Activated CD4-positive, alpha-beta T cell treated with anti-CD3 and anti-CD28 coated beads for 24 hours (primary cell): ENCODE data around the gene KCNJ16.

ENCODE experiments used
- DNase-seq, 2 donors: peaks; one replicate each; pipeline ENCODE4 v3.0.0-alpha.2; 2020; ENCODE audit warnings: low read depth in 2 of 2

The KCNJ16 gene

GRCh38 chr17:70169709-70170597 lies 94.9 kb downstream of the KCNJ16 start:
- no peak for DNase-seq

- no peak for DNase-seq
These were observed 96.1 kb downstream of the KCNJ16 start for GRCh38 chr17:70171159-70171558.

DNA sequence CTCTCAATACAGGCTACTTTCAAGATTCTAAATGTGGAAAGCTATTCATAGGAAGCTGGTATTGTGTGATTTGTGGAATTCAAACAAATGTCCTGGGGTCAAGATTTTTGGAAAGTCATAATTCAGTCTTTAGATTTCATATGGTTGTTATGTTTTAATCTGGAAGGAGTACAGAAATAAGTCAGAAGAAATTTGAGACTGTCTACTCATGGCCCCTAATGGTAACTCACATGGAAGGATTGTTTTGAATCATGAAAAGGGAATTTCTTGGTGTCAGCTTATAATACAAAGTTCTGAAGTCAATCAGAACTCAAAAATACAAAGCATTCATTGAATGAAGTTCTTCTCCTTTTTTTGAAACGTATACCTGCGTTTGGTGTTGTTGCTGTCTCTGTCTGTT lies 97.4 kb downstream of the KCNJ16 start:
- no peak for DNase-seq

DNA sequence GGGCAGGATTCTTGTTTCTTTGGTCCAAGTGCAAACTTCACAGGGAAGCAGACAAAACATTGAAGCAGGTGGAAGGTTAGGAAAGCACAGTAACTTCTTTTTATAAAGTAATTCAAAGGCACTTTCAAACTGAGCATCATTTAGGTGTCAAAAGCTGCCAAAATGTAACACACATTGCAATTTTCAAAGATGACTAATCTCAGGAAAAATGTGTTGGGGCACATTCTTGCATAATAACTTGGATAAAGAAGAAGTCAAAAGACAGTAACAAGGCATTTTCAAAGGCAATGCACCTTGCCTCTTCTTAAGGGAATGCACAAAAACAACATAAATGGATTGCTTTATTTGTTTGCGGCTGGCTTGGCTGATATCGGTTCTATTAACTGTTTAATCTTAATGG lies 97.9 kb downstream of the KCNJ16 start:
- no peak for DNase-seq

DNA sequence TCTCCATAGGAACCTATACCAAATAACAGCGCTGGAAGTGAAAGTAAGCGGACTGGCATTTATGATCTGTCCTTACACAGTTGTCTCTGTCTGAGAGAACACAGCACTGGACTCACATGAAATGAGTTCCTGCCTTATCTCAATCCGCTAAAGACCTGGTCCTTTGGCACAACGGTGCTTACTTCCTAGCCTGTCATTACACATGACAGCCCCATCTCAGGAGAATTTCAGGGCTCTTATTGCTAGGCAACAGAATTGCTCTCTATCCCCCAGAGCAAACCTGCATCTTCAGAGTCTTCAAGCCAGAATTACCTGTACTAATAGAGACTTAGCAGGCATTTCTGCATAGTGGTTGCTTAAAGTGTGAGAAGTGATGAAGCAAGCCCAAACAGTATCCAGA lies 98.7 kb downstream of the KCNJ16 start:
- DNase-seq: no peak

GRCh38 chr17:70181376-70181775 lies 106.4 kb downstream of the KCNJ16 start:
- DNase-seq: no peak

GRCh38 chr17:70181866-70182265 lies 106.8 kb downstream of the KCNJ16 start:
- DNase-seq: no peak

GRCh38 chr17:70183508-70183907 lies 108.5 kb downstream of the KCNJ16 start:
- DNase-seq: no peak

GRCh38 chr17:70184207-70184606 lies 109.2 kb downstream of the KCNJ16 start:
- no peak for DNase-seq

DNA sequence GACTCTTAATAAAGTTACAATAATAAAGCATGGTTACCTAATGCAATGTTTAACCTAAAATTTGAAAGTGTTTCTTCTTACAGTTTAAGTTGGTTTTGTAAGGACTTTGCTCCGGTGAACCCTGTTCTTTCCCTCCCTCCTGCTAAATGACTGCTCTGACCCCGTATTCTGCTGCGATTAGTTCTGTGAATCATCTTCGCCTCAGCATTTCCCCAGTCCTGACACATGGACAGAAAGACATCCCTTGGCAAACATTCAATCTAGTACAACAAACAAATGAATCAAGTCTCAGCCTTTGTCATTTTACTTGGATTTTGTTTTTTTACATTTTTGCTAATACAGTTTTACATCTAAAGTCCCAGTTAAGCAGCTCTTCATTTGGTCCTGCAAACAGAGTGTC lies 109.7 kb downstream of the KCNJ16 start:
- no peak for DNase-seq
